GM12875 (cell line): Measurements from ENCODE around the gene SALL1.

Source experiments
- H3K4me3 ChIP-seq: one replicate; pipeline ENCODE4 v1.5.1; 2011; ENCODE audit warnings: low read depth, low read length, control low read depth
- CTCF ChIP-seq: IDR thresholded peaks from 2 replicates; pipeline ENCODE4 v1.5.1; 2011; ENCODE audit warnings: low read depth, mild to moderate bottlenecking, control low read depth, inconsistent platforms, low read length, moderate library complexity, borderline replicate concordance; ENCODE audit not compliant: insufficient read depth

SALL1 gene

GRCh38 chr16:51157698-51158097 is 6.6 kb upstream of the SALL1 start:
- no peak overlapping the region for H3K4me3 ChIP-seq
- no peak for TF ChIP-seq CTCF

- no peak for TF ChIP-seq CTCF
- H3K4me3 ChIP-seq, result no peak overlapping the region
Measured at GRCh38 chr16:51156807-51157200, 5.7 kb upstream of the SALL1 start.

- no peak overlapping the region for H3K4me3 ChIP-seq
- no peak for TF ChIP-seq CTCF
Measured at GRCh38 chr16:51155820-51156806, 5.0 kb upstream of the SALL1 start.

- H3K4me3 ChIP-seq, result no peak overlapping the region
- TF ChIP-seq CTCF, result no peak
Measured at GRCh38 chr16:51155199-51155607, 4.1 kb upstream of the SALL1 start.

GRCh38 chr16:51154271-51155171 is 3.5 kb upstream of the SALL1 start:
- H3K4me3 ChIP-seq, result no peak overlapping the region
- no peak for TF ChIP-seq CTCF

GRCh38 chr16:51153577-51154031 is 2.5 kb upstream of the SALL1 start:
- no peak overlapping the region for H3K4me3 ChIP-seq

More at GRCh38 chr16:51153577-51154031, 2.5 kb upstream of the SALL1 start:
- TF ChIP-seq CTCF, result no peak
